HFFc6 (cell line): ENCODE measurements around the gene MAP3K3. TPM values are rescaled to one million over a fixed set of nuclear protein-coding genes. Genes with fewer than 3 reads are reported as not detected.
A peak's percentile ranks its signal among the peaks of the same experiment; 100 is the strongest.

ENCODE experiments used
- DNase-seq: peaks from one replicate; pipeline ENCODE4 v3.0.0-alpha.2; 2018
- H3K27ac Mint-ChIP-seq: 2 replicates; pipeline ENCODE4 v1.8.0; 2020; ENCODE audit warnings: mild to moderate bottlenecking, mixed read lengths
- H3K27me3 Mint-ChIP-seq: 2 replicates; pipeline ENCODE4 v1.8.0; 2021; ENCODE audit warnings: mild to moderate bottlenecking, moderate library complexity, mixed read lengths; ENCODE audit not compliant: insufficient read depth
- H3K36me3 Mint-ChIP-seq: 2 replicates; pipeline ENCODE4 v1.8.0; 2021; ENCODE audit warnings: low read depth, mixed read lengths
- H3K4me1 Mint-ChIP-seq: 2 replicates; pipeline ENCODE4 v1.8.0; 2020; ENCODE audit warnings: low read depth, mixed read lengths
- H3K4me3 Mint-ChIP-seq: 2 replicates; pipeline ENCODE4 v1.8.0; 2020; ENCODE audit warnings: mild to moderate bottlenecking, moderate library complexity, mixed read lengths
- H3K9me3 Mint-ChIP-seq: 2 replicates; pipeline ENCODE4 v1.8.0; 2020; ENCODE audit warnings: mild to moderate bottlenecking, mixed read lengths
- CTCF ChIP-seq: fragments of 200-600 bp; sonication (generic); IDR thresholded peaks from 2 replicates; pipeline ENCODE4 v1.5.0; 2021; ENCODE audit warnings: antibody characterized with exemption, mild to moderate bottlenecking
- total RNA-seq, 6 experiments: library from RNA; stranded (reverse); fragmentation: NEBNext Ultra II Directional; extraction: Animal tissue kit (Norgen Biotek cat#: 25700); gene quantifications; 2 replicates in 1 of 6; 3 replicates in 5 of 6; pipeline ENCODE4 v1.2.3, GENCODE V29; 2021

MAP3K3 gene
- total RNA-seq, 6 experiments from 2014 or later = 24.2 to 31.5 (median 27.2) TPM

DNA sequence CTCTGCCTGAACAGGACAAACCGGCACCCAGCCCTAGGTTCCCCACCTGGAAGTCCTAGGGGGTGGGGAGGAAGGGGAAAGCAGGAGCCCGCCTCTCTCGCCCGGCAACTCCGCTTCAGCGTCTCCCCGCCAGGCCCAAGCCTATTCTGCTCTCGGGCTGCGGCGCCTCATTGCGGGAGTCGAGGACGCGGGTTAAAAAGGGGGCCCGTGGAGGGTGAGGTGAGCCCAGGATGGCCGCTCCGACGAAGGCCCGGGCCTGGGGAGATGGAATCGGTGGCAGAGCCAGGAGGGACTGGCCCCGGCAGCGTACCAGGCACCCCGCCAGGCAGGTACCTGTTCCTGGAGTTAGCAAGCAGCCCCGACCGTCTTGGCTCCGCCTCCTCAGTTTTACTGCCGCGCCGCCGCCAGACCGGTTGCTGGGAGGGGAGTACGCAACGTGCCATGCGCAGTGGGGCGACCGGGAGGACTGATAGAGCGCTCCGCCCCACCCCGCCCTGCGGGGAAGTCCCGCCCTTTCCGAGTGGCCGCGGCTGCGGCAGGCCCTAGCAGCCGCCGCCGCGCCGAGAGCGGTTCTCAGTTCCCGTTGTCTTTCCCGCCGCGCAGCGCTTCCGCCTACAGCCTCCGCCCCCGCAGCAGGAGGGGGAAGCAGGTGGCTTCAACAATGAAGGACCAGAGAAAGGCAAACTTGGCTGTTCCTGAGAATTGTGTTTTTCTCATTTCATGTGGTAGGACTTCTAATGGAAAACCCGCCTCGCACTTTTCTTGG lies 119.4 kb downstream of the MAP3K3 start, which contains the start of gene STRADA:
Gene STRADA, minus strand, starts transcription at position 392 of the 766 bp plus-strand sequence. CDS start 13,430 bp downstream, outside the sequence.
- no peaks in the 10 kb centered on the region; the same call in 1 of the 2 replicates for H3K27me3 Mint-ChIP-seq
- H3K36me3 Mint-ChIP-seq = 0 out of 2 replicates have a peak, but pooled peaks cover 5% of the 10 kb centered on the region
- DNase-seq = peak; percentile 94
- no peaks in the 10 kb centered on the region for H3K9me3 Mint-ChIP-seq
- no peak for TF ChIP-seq CTCF
- peak within 1 kb of the TSS; percentile 95 for H3K4me3 Mint-ChIP-seq
- peak within 1 kb of the TSS; percentile 87 for H3K27ac Mint-ChIP-seq
- peaks cover 16% of the 10 kb centered on the region for H3K4me1 Mint-ChIP-seq

Other genes starting within 250 kb of the MAP3K3 start
- gene CYB561, start 176.1 kb upstream of the MAP3K3 start, total RNA-seq = 10 to 100 TPM in 4 of 6 experiments, 1 to 10 TPM in 2; 5.5 to 21.4 (median 15.9) TPM
- gene ACE, start 145.4 kb upstream of the MAP3K3 start, total RNA-seq = 1 to 10 TPM; 1.6 to 2.1 (median 1.7) TPM
- gene KCNH6, start 99.1 kb upstream of the MAP3K3 start, total RNA-seq = not detected
- 10 to 100 TPM; 58.6 to 67.0 (median 63.3) TPM for gene DCAF7, start 71.9 kb upstream of the MAP3K3 start, total RNA-seq
- 10 to 100 TPM; 26.5 to 32.6 (median 30.9) TPM for gene TACO1, start 21.5 kb upstream of the MAP3K3 start, total RNA-seq
- 1 to 10 TPM; 1.7 to 5.8 (median 4.1) TPM for gene LIMD2, start 77.7 kb downstream of the MAP3K3 start, total RNA-seq
- 10 to 100 TPM; 18.2 to 24.1 (median 21.6) TPM for gene STRADA, start 119.4 kb downstream of the MAP3K3 start, total RNA-seq
- gene CCDC47, start 151.2 kb downstream of the MAP3K3 start, total RNA-seq = 10 to 100 TPM; 70.5 to 83.2 (median 74.8) TPM
- gene DDX42, start 151.8 kb downstream of the MAP3K3 start, total RNA-seq = 10 to 100 TPM; 76.2 to 88.4 (median 80.2) TPM
- 100 to 1,000 TPM; 156 to 206 (median 179) TPM for gene PSMC5, start 205.0 kb downstream of the MAP3K3 start, total RNA-seq
- 10 to 100 TPM; 43.2 to 55.1 (median 47.5) TPM for gene FTSJ3, start 205.2 kb downstream of the MAP3K3 start, total RNA-seq
- 10 to 100 TPM; 45.9 to 53.5 (median 48.7) TPM for gene SMARCD2, start 220.3 kb downstream of the MAP3K3 start, total RNA-seq